Measurements from ENCODE around the gene CNPY3. TPM values are rescaled to one million over a fixed set of nuclear protein-coding genes. Genes with fewer than 3 reads are reported as not detected.

CNPY3 gene
- total and polyA plus RNA-seq, 10 donors = 82.2 to 115 (median 106) TPM

DNA sequence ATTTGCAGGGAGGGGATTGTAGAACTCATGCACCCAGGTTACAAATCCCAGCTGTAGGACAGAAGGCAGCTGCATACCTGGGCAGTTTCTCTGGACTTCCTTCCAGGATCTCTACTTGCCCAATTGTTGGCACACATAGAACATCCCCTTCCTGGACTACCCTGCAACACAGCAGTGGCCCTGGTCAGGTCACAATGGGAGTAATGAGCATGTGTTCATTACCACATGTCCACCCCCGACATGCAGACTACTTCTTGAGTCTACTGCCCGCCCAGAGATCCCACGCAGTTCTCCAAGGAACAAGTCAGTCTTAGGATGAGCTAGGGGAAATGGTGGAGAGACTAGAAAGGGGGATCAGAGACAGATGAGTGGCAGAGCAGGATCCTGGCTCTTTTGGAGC lies 44.6 kb downstream of the CNPY3 start:
- H3K27me3 ChIP-seq (replicated peaks in 1 of 7) = no peaks in the 10 kb centered on the region
- H3K4me3 ChIP-seq = no peak overlapping the region
- H3K4me1 ChIP-seq = peaks cover 17 to 49% (median 30%) of the 10 kb centered on the region in 6 donors
- intact Hi-C loops (cut with DNase I; ENCODE audit: low total_unique reads) = no loop called here
- no peaks in the 10 kb centered on the region for H3K9me3 ChIP-seq
- peak overlapping the region in 1 of 8 donors; percentile 6 for H3K27ac ChIP-seq
- WGBS, 5 donors = 64 to 93% (median 76%) methylated on average over 3 of the region's 3 CpGs
- TF ChIP-seq POLR2A (IDR thresholded peaks at IDR 0.05) = no peak
- TF ChIP-seq, protein P1, sequence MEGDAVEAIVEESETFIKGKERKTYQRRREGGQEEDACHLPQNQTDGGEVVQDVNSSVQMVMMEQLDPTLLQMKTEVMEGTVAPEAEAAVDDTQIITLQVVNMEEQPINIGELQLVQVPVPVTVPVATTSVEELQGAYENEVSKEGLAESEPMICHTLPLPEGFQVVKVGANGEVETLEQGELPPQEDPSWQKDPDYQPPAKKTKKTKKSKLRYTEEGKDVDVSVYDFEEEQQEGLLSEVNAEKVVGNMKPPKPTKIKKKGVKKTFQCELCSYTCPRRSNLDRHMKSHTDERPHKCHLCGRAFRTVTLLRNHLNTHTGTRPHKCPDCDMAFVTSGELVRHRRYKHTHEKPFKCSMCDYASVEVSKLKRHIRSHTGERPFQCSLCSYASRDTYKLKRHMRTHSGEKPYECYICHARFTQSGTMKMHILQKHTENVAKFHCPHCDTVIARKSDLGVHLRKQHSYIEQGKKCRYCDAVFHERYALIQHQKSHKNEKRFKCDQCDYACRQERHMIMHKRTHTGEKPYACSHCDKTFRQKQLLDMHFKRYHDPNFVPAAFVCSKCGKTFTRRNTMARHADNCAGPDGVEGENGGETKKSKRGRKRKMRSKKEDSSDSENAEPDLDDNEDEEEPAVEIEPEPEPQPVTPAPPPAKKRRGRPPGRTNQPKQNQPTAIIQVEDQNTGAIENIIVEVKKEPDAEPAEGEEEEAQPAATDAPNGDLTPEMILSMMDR (IDR thresholded peaks at IDR 0.05 in 8 of 11, conservative IDR thresholded peaks at IDR 0.05 in 3 of 11) = no peak
- peaks cover 0 to 62% (median 13%) of the 10 kb centered on the region in 6 donors for H3K36me3 ChIP-seq
- no peak for DNase-seq

DNA sequence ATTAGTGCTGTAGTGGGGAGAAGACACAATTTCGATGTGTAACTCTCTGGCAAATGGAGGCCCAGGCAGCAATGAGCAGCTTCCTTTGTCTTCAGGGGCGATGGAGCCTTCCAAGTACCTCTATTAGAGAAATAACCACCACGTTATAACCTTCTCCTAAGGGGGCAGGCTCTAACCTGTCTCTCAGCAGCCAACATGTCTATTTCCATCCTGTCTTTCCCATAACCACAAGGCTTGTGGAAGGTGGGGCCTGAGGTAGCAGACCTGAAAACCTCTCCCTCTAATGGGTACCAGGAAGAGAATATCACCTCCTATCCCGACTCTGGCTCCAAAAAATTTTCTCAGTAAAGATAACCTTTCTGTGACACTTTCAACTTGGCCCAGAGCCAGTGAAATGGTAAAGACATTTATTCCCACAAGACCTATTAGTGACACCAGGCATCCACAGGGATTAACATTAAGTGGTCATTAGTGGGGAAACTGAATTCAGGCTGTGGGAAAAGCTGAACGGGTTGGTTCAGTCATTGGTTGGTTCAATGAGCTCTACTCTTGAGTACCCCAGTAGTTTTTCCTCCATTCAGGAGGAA lies 45.7 kb downstream of the CNPY3 start:
- Histone ChIP-seq H3K4me1 (peaks cover 19 to 58% (median 37%) of the 10 kb centered on the region in 6 donors), H3K27ac (no peak overlapping the region), H3K9me3 (no peaks in the 10 kb centered on the region), H3K27me3 (replicated peaks in 1 of 7) (no peaks in the 10 kb centered on the region), H3K4me3 (no peak overlapping the region), H3K36me3 (peaks cover 0 to 51% (median 4%) of the 10 kb centered on the region in 6 donors)
- TF ChIP-seq, protein P1 (IDR thresholded peaks at IDR 0.05 in 8 of 11, conservative IDR thresholded peaks at IDR 0.05 in 3 of 11) = no peak
- TF ChIP-seq POLR2AphosphoS5 (IDR thresholded peaks at IDR 0.05) (no peak), POLR2A (IDR thresholded peaks at IDR 0.05) (no peak)
- DNase-seq = no peak
- intact Hi-C loops (cut with DNase I; ENCODE audit: low total_unique reads) = no loop called here
- WGBS, 5 donors = 78 to 92% (median 89%) methylated on average over 5 of the region's 5 CpGs

GRCh38 chr6:42978487-42978838 lies 49.2 kb downstream of the CNPY3 start:
- peaks cover 0 to 19% (median 0%) of the 10 kb centered on the region in 6 donors for H3K36me3 ChIP-seq
- peaks cover 21 to 72% (median 46%) of the 10 kb centered on the region in 6 donors for H3K4me1 ChIP-seq
- TF ChIP-seq POLR2AphosphoS5 (IDR thresholded peaks at IDR 0.05) = no peak
- TF ChIP-seq, protein P1 (IDR thresholded peaks at IDR 0.05 in 8 of 11, conservative IDR thresholded peaks at IDR 0.05 in 3 of 11) = no peak
- TF ChIP-seq POLR2A (IDR thresholded peaks at IDR 0.05) = no peak
- peak overlapping the region; percentile 69 to 98 (median 93) for H3K4me3 ChIP-seq
- no peaks in the 10 kb centered on the region for H3K27me3 ChIP-seq (replicated peaks in 1 of 7)
- 0 to 3% (median 1%) methylated on average over 3 to 28 of the region's 28 CpGs for WGBS, 5 donors
- intact Hi-C loops (cut with DNase I; ENCODE audit: low total_unique reads) = no loop called here
- H3K9me3 ChIP-seq = no peaks in the 10 kb centered on the region
- H3K27ac ChIP-seq = peak overlapping the region; percentile 79 to 96 (median 92)
- DNase-seq = peak; percentile 90

- intact Hi-C loops (cut with DNase I; ENCODE audit: low total_unique reads) = no loop called here
- peak; percentile 99 for DNase-seq
- peak within 1 kb of the TSS; percentile 69 to 98 (median 93) for H3K4me3 ChIP-seq
- WGBS, 5 donors = 0 to 1% (median 0%) methylated on average over 37 to 59 of the region's 59 CpGs
- peak within 1 kb of the TSS; percentile 79 to 96 (median 92) for H3K27ac ChIP-seq
- peak; percentile 90 to 93 (median 91) for TF ChIP-seq POLR2AphosphoS5 (IDR thresholded peaks at IDR 0.05)
- TF ChIP-seq, protein P1 (IDR thresholded peaks at IDR 0.05 in 8 of 11, conservative IDR thresholded peaks at IDR 0.05 in 3 of 11) = no peak
- TF ChIP-seq POLR2A (IDR thresholded peaks at IDR 0.05) = peak in 1 of 3 donors; percentile 13
- H3K27me3 ChIP-seq (replicated peaks in 1 of 7) = no peaks in the 10 kb centered on the region
- peaks cover 26 to 73% (median 52%) of the 10 kb centered on the region in 6 donors for H3K4me1 ChIP-seq
- H3K36me3 ChIP-seq = peaks cover 0 to 14% (median 0%) of the 10 kb centered on the region in 6 donors
- no peaks in the 10 kb centered on the region for H3K9me3 ChIP-seq
These were observed 49.7 kb downstream of the CNPY3 start, which contains the start of gene PEX6 for GRCh38 chr6:42978839-42979522. Gene PEX6, minus strand, starts transcription at chr6:42979181. Its CDS starts 31 bp downstream, at chr6:42979150.

All from spleen (tissue), 11 donors.